NCI-H2196 (cell line): ENCODE measurements around the gene CITED2.
"Not testable (repeated sequence)": the region's sequence is repeated elsewhere in the genome, so short reads cannot be mapped to it uniquely, and the experiment has no call there.

Experiments used
- DNase-seq: peaks from one replicate; lab custom pipeline; 2025; ENCODE audit not compliant: unreplicated experiment; lab: John Stamatoyannopoulos, UW

Gene CITED2

GRCh38 chr6:139374357-139375225 lies at the start of gene CITED2:
Gene CITED2 (minus strand): TSS chr6:139374648. CDS start chr6:139373944, 704 bp downstream.
- DNase-seq: peak; percentile 91

- no peak for DNase-seq
These were observed 48.7 kb upstream of the CITED2 start for GRCh38 chr6:139423037-139423703.

GRCh38 chr6:139422105-139423036 lies 47.9 kb upstream of the CITED2 start:
- no peak for DNase-seq

- no peak for DNase-seq
These were observed 44.2 kb upstream of the CITED2 start for GRCh38 chr6:139418481-139419132.

- DNase-seq: peak; percentile 8
These were observed 41.7 kb upstream of the CITED2 start for GRCh38 chr6:139416146-139416545.

- DNase-seq: no peak
These were observed 40.9 kb upstream of the CITED2 start for GRCh38 chr6:139415365-139415764.

- not testable (repeated sequence) for DNase-seq
These were observed 37.7 kb upstream of the CITED2 start for GRCh38 chr6:139412103-139412502.

GRCh38 chr6:139409026-139409425 lies 34.6 kb upstream of the CITED2 start:
- no peak for DNase-seq

GRCh38 chr6:139407718-139408222 lies 33.3 kb upstream of the CITED2 start:
- no peak for DNase-seq

GRCh38 chr6:139406577-139407343 lies 32.3 kb upstream of the CITED2 start:
- no peak for DNase-seq

GRCh38 chr6:139402876-139403386 lies 28.5 kb upstream of the CITED2 start:
- no peak for DNase-seq

GRCh38 chr6:139398658-139399057 lies 24.2 kb upstream of the CITED2 start:
- DNase-seq: no peak

- DNase-seq: no peak
These were observed 21.4 kb upstream of the CITED2 start for GRCh38 chr6:139395891-139396301.

- no peak for DNase-seq
These were observed 20.9 kb upstream of the CITED2 start for GRCh38 chr6:139395371-139395770.

- no peak for DNase-seq
These were observed 19.7 kb upstream of the CITED2 start for GRCh38 chr6:139394027-139394649.

GRCh38 chr6:139392794-139393193 lies 18.3 kb upstream of the CITED2 start:
- no peak for DNase-seq

- DNase-seq: no peak
These were observed 17.3 kb upstream of the CITED2 start for GRCh38 chr6:139391709-139392108.

- no peak for DNase-seq
These were observed 16.0 kb upstream of the CITED2 start for GRCh38 chr6:139390447-139390846.

- DNase-seq: no peak
These were observed 13.9 kb upstream of the CITED2 start for GRCh38 chr6:139388384-139388783.
